Testis (tissue), 2 donors: ENCODE data around the gene GTF2A2.

Experiments
- CTCF ChIP-seq, 3 experiments: fragments of 450-650 bp in 2 of 3; fragments of 200-600 bp in 1 of 3; sonication (generic) in 1 of 3; IDR thresholded peaks; one replicate each; pipeline ENCODE4 v1.5.1; 2016 to 2019; ENCODE audit warnings: antibody characterized with exemption in 3 of 3, mild to moderate bottlenecking in 2 of 3, moderate library complexity in 1 of 3
- POLR2A ChIP-seq: fragments of 450-650 bp; IDR thresholded peaks from one replicate; pipeline ENCODE4 v1.6.1; 2017; ENCODE audit warnings: antibody characterized with exemption, mild to moderate bottlenecking, moderate library complexity

GRCh38 chr15:59688423-59688781 is 31.1 kb upstream of the GTF2A2 start:
- no peak for TF ChIP-seq CTCF (IDR thresholded peaks at IDR 0.05)
- TF ChIP-seq POLR2A = no peak
